ENCODE measurements around the gene ING4. TPM values are rescaled to one million over a fixed set of nuclear protein-coding genes. Genes with fewer than 3 reads are reported as not detected.

ING4 gene
- total RNA-seq, 1 experiment from 2014 or later = 23.0 TPM

DNA sequence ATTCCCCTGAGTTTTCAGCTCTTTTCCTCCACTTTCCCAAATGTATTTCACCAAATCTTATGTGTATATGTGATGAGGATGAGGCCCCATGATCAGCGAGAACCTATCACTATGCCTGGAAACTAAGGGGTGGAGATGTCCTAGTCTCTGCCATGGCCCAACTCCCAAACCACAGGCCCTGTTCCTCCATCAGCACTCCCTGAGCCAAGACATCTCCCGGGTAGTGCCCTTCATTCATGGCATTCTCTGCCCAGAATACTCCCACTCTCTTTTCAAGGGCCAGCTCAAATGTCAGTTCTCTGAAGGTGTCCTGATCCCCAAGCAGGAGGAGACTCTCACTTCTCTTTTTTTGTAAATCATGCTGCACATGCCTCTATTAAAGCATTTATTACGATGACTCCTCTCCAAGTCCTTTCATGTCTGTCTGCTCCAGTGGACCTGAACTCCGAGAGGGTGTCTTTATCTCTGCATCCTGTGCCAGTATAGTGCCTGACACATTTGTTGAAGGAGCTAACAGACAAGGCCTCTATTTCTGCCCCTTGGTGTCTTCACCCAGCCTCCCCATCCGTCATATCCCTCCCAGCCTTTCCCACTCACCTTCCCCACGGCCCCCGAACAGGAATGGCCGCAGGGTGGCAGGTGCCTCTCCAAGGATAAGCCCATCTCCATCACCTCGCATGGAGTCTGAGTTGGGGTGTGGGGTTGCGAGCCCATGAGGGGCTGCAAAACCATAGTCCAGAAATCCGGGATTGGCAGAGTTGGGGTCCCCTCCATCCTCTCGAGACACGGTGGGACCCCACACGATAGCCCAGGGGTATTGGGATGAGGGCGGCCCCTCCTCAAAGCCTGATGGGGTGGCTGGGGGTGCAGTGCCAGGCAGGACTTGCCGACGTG lies 34.0 kb upstream of the ING4 start (continued):
- TF ChIP-seq, protein P1, sequence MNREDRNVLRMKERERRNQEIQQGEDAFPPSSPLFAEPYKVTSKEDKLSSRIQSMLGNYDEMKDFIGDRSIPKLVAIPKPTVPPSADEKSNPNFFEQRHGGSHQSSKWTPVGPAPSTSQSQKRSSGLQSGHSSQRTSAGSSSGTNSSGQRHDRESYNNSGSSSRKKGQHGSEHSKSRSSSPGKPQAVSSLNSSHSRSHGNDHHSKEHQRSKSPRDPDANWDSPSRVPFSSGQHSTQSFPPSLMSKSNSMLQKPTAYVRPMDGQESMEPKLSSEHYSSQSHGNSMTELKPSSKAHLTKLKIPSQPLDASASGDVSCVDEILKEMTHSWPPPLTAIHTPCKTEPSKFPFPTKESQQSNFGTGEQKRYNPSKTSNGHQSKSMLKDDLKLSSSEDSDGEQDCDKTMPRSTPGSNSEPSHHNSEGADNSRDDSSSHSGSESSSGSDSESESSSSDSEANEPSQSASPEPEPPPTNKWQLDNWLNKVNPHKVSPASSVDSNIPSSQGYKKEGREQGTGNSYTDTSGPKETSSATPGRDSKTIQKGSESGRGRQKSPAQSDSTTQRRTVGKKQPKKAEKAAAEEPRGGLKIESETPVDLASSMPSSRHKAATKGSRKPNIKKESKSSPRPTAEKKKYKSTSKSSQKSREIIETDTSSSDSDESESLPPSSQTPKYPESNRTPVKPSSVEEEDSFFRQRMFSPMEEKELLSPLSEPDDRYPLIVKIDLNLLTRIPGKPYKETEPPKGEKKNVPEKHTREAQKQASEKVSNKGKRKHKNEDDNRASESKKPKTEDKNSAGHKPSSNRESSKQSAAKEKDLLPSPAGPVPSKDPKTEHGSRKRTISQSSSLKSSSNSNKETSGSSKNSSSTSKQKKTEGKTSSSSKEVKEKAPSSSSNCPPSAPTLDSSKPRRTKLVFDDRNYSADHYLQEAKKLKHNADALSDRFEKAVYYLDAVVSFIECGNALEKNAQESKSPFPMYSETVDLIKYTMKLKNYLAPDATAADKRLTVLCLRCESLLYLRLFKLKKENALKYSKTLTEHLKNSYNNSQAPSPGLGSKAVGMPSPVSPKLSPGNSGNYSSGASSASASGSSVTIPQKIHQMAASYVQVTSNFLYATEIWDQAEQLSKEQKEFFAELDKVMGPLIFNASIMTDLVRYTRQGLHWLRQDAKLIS (CRISPR knock-in tag; IDR thresholded peaks at IDR 0.05; ENCODE audit: borderline replicate concordance) = no peak
- TF ChIP-seq, protein P2, sequence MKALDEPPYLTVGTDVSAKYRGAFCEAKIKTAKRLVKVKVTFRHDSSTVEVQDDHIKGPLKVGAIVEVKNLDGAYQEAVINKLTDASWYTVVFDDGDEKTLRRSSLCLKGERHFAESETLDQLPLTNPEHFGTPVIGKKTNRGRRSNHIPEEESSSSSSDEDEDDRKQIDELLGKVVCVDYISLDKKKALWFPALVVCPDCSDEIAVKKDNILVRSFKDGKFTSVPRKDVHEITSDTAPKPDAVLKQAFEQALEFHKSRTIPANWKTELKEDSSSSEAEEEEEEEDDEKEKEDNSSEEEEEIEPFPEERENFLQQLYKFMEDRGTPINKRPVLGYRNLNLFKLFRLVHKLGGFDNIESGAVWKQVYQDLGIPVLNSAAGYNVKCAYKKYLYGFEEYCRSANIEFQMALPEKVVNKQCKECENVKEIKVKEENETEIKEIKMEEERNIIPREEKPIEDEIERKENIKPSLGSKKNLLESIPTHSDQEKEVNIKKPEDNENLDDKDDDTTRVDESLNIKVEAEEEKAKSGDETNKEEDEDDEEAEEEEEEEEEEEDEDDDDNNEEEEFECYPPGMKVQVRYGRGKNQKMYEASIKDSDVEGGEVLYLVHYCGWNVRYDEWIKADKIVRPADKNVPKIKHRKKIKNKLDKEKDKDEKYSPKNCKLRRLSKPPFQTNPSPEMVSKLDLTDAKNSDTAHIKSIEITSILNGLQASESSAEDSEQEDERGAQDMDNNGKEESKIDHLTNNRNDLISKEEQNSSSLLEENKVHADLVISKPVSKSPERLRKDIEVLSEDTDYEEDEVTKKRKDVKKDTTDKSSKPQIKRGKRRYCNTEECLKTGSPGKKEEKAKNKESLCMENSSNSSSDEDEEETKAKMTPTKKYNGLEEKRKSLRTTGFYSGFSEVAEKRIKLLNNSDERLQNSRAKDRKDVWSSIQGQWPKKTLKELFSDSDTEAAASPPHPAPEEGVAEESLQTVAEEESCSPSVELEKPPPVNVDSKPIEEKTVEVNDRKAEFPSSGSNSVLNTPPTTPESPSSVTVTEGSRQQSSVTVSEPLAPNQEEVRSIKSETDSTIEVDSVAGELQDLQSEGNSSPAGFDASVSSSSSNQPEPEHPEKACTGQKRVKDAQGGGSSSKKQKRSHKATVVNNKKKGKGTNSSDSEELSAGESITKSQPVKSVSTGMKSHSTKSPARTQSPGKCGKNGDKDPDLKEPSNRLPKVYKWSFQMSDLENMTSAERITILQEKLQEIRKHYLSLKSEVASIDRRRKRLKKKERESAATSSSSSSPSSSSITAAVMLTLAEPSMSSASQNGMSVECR (CRISPR knock-in tag; IDR thresholded peaks at IDR 0.05; ENCODE audit: borderline replicate concordance) = no peak
- no peak for TF ChIP-seq EMX1 (CRISPR knock-in tag; IDR thresholded peaks at IDR 0.05)

GRCh38 chr12:6695313-6696045 lies 32.6 kb upstream of the ING4 start:
- peaks cover 22% of the 10 kb centered on the region for H3K4me1 Mint-ChIP-seq
- DNase-seq (ENCODE audit: low spot score) (no peak), ATAC-seq (no peak)
- H3K27me3 Mint-ChIP-seq (ENCODE audit: low read depth) = peaks cover 22% of the 10 kb centered on the region
- H3K36me3 Mint-ChIP-seq = no peaks in the 10 kb centered on the region
- ChIA-PET CTCF (interaction anchor here (1.0 to 1.7 kb wide), 3 partner anchors 28 to 81 kb away, joined by 3 to 5 read pairs (median 4); no protein-coding TSS in a partner anchor), POLR2A (no interaction called here)
- H3K4me3 Mint-ChIP-seq = no peak overlapping the region
- H3K27ac Mint-ChIP-seq = no peak overlapping the region
- no peak for TF ChIP-seq CBFB (CRISPR knock-in tag; IDR thresholded peaks at IDR 0.05; ENCODE audit: low read depth)
- no peak for TF ChIP-seq FOXK1 (CRISPR knock-in tag; IDR thresholded peaks at IDR 0.05)
- no peak for TF ChIP-seq CREM (CRISPR knock-in tag; IDR thresholded peaks at IDR 0.05)
- TF ChIP-seq TP53 (CRISPR knock-in tag; IDR thresholded peaks at IDR 0.05) = no peak
- TF ChIP-seq, protein P3, sequence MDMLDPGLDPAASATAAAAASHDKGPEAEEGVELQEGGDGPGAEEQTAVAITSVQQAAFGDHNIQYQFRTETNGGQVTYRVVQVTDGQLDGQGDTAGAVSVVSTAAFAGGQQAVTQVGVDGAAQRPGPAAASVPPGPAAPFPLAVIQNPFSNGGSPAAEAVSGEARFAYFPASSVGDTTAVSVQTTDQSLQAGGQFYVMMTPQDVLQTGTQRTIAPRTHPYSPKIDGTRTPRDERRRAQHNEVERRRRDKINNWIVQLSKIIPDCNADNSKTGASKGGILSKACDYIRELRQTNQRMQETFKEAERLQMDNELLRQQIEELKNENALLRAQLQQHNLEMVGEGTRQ (CRISPR knock-in tag; IDR thresholded peaks at IDR 0.05) = no peak
- no peak for TF ChIP-seq MXD4 (CRISPR knock-in tag; IDR thresholded peaks at IDR 0.05; ENCODE audit: borderline replicate concordance)
- no peaks in the 10 kb centered on the region for H3K9me3 Mint-ChIP-seq

GRCh38 chr12:6694701-6695100 lies 31.8 kb upstream of the ING4 start:
- Mint-ChIP-seq H3K9me3 (no peaks in the 10 kb centered on the region), H3K27ac (no peak overlapping the region), H3K4me1 (peaks cover 26% of the 10 kb centered on the region), H3K27me3 (ENCODE audit: low read depth) (peaks cover 20% of the 10 kb centered on the region), H3K36me3 (no peaks in the 10 kb centered on the region), H3K4me3 (no peak overlapping the region)
- ATAC-seq (no peak), DNase-seq (ENCODE audit: low spot score) (no peak)
- ChIA-PET CTCF (interaction anchor here (1.2 to 1.7 kb wide), 2 partner anchors 75 to 81 kb away, joined by 3 to 5 read pairs; no protein-coding TSS in a partner anchor), POLR2A (no interaction called here)
- TF ChIP-seq ESRRA (CRISPR knock-in tag; IDR thresholded peaks at IDR 0.05; ENCODE audit: borderline replicate concordance) (no peak), ZNF396 (CRISPR knock-in tag; IDR thresholded peaks at IDR 0.05; ENCODE audit: borderline replicate concordance) (no peak), SMAD4 (CRISPR knock-in tag; IDR thresholded peaks at IDR 0.05) (no peak), RELA (CRISPR knock-in tag; IDR thresholded peaks at IDR 0.05; ENCODE audit: borderline replicate concordance) (no peak)
